Stomach (tissue), 9 donors: ENCODE results near the gene SPRR2D. TPM values are rescaled to one million over a fixed set of nuclear protein-coding genes. Genes with fewer than 3 reads are reported as not detected.
"Not testable (repeated sequence)": the region's sequence is repeated elsewhere in the genome, so short reads cannot be mapped to it uniquely, and the experiment has no call there.

Experiments
- DNase-seq, 2 donors: peaks; one replicate each; pipeline versions ENCODE4 v3.0.0 to v3.0.0-alpha.2; 2013 to 2019
- H3K27ac ChIP-seq, 5 donors: fragments of 200-600 bp in 4 of 5; sonication (generic) in 4 of 5; one replicate each; pipeline ENCODE4 v1.5.1; 2013 to 2019; ENCODE audit warnings: mild to moderate bottlenecking in 1 of 5, moderate library complexity in 1 of 5
- H3K27me3 ChIP-seq, 3 donors: fragments of 200-600 bp; sonication (generic); one replicate each; pipeline ENCODE4 v1.5.1; 2017 to 2019; ENCODE audit warnings: mixed run types in 1 of 3
- H3K36me3 ChIP-seq, 4 donors: fragments of 200-600 bp; sonication (generic); 1 replicate in 3 of 4; 2 replicates in 1 of 4; pipeline ENCODE4 v1.5.1; 2016 to 2019
- H3K4me1 ChIP-seq, 4 donors: fragments of 200-600 bp; sonication (generic); one replicate each; pipeline ENCODE4 v1.5.1; 2016 to 2019
- H3K4me3 ChIP-seq, 4 donors: fragments of 200-600 bp; sonication (generic) in 3 of 4; one replicate each; pipeline ENCODE4 v1.5.1; 2016 to 2019; ENCODE audit warnings: mild to moderate bottlenecking in 1 of 4
- H3K9me3 ChIP-seq, 4 donors: fragments of 200-600 bp; sonication (generic); one replicate each; pipeline ENCODE4 v1.5.1; 2016 to 2019
- EP300 ChIP-seq: sonication (generic); formaldehyde crosslinking; IDR thresholded peaks from one replicate; pipeline ENCODE4 v1.6.1; 2017; ENCODE audit warnings: antibody characterized with exemption
- POLR2A ChIP-seq, 4 donors: fragments of 450-650 bp; IDR thresholded peaks; one replicate each; pipeline ENCODE4 v1.6.1; 2016; ENCODE audit warnings: antibody characterized with exemption in 4 of 4, control low read depth in 2 of 4, mild to moderate bottlenecking in 1 of 4, moderate library complexity in 1 of 4
- POLR2AphosphoS5 ChIP-seq, 3 donors: sonication (generic); formaldehyde crosslinking; IDR thresholded peaks; one replicate each; pipeline ENCODE4 v1.6.1; 2016; ENCODE audit warnings: antibody characterized with exemption in 3 of 3
- WGBS, 5 donors: extraction: QIAGEN DNeasy Blood & Tissue Kit in 3 of 5; methylation state at CpG; one replicate each; pipeline versions ENCODE4 v1.1.5 to v1.1.7; 2013 to 2018; 5-methylcytosine and 5-hydroxymethylcytosine counted together
- intact Hi-C: fragments of 100-400 bp; cut with DNase I; formaldehyde crosslinking; loops from one replicate; pipeline ENCODE4 v1.15.1; 2023; ENCODE audit warnings: low total_unique reads
- polyA plus RNA-seq, 3 donors: library from polyadenylated mRNA; stranded (reverse); fragments of 200-250 nt; gene quantifications; one replicate each; pipeline ENCODE4 v1.2.3, GENCODE V29; 2013
- total RNA-seq, 5 donors: library from RNA; depleted of rRNA; stranded (reverse); fragments of >200 nt; gene quantifications; one replicate each; pipeline versions ENCODE4 v1.1.0 to v1.2.3, GENCODE V29; 2014 to 2016
- TF ChIP-seq, protein P1 (sequence below), 7 experiments: fragments of 450-650 bp in 4 of 7; fragments of 200-600 bp in 3 of 7; sonication (generic) in 3 of 7; IDR thresholded peaks; one replicate each; pipeline ENCODE4 v1.5.1; 2016 to 2019; ENCODE audit warnings: antibody characterized with exemption in 7 of 7, control low read depth in 2 of 7, mild to moderate bottlenecking in 1 of 7
- donor health status: healthy with polysubstance abuse.
- donor health status: Bipolar disorder and iron deficiency.
- donor health status: healthy.

SPRR2D gene
- total and polyA plus RNA-seq, 8 donors: 68.2 TPM; not detected in 7

DNA sequence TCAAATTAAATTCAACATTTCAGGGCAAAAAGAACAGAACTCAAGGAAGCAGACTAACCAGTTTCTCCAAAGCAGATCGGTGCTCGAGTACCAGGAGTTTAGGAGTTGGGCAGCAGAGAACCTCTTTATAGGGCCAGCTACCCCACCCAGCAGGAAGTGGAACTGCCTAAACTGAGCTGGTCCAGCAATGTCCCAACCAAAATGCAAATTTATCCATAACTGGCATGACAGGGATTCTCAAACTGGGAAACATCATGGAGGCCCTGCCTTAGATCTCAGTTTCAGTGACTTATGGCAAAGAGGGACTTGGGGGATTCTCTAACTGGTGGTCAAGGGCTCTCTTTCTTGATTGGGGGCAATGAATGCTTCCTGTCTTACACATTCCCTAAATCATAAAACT, 30.6 kb upstream of the SPRR2D start, which contains the start of gene SPRR2B:
SPRR2B (minus strand) TSS at position 101 of the 400 bp plus-strand sequence. CDS start 772 bp downstream, outside the sequence.
- no peak for DNase-seq
- intact Hi-C loops: no loop called here
- Histone ChIP-seq H3K4me1 (no peaks in the 10 kb centered on the region), H3K9me3 (no peaks in the 10 kb centered on the region), H3K36me3 (no peaks in the 10 kb centered on the region), H3K27me3 (no peaks in the 10 kb centered on the region), H3K27ac (no peak within 1 kb of the TSS), H3K4me3 (no peak within 1 kb of the TSS)
- 33 to 94% (median 74%) methylated on average over 2 of the region's 2 CpGs for WGBS, 5 donors
- TF ChIP-seq, protein P1, sequence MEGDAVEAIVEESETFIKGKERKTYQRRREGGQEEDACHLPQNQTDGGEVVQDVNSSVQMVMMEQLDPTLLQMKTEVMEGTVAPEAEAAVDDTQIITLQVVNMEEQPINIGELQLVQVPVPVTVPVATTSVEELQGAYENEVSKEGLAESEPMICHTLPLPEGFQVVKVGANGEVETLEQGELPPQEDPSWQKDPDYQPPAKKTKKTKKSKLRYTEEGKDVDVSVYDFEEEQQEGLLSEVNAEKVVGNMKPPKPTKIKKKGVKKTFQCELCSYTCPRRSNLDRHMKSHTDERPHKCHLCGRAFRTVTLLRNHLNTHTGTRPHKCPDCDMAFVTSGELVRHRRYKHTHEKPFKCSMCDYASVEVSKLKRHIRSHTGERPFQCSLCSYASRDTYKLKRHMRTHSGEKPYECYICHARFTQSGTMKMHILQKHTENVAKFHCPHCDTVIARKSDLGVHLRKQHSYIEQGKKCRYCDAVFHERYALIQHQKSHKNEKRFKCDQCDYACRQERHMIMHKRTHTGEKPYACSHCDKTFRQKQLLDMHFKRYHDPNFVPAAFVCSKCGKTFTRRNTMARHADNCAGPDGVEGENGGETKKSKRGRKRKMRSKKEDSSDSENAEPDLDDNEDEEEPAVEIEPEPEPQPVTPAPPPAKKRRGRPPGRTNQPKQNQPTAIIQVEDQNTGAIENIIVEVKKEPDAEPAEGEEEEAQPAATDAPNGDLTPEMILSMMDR (IDR thresholded peaks at IDR 0.05): no peak

DNA sequence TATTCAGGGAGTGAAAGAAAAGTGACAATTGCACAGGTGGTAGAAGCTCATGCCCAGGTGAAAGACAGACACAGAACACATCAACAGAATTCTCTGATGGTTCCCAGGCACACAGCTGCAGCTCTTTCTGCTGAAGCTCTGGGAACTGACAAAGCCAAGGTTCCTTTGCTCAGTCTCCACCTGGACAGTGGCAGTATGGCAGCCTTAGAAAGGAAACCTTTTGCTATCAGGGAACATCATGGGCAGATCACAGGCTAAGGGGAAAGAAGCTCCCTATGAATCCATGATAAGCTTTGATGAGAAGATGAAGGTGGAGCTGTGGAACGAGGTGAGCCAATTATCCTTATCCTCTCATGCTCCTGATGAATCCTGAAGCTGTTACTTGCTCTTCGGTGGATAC, 29.3 kb upstream of the SPRR2D start:
- Histone ChIP-seq H3K4me3 (no peak overlapping the region), H3K4me1 (no peaks in the 10 kb centered on the region), H3K9me3 (no peaks in the 10 kb centered on the region), H3K27me3 (no peaks in the 10 kb centered on the region), H3K27ac (no peak overlapping the region), H3K36me3 (no peaks in the 10 kb centered on the region)
- intact Hi-C loops: no loop called here
- WGBS, 5 donors: 54 to 70% (median 60%) methylated on average over 2 of the region's 2 CpGs
- no peak for TF ChIP-seq POLR2AphosphoS5 (IDR thresholded peaks at IDR 0.05)
- TF ChIP-seq EP300: no peak
- DNase-seq: no peak

DNA sequence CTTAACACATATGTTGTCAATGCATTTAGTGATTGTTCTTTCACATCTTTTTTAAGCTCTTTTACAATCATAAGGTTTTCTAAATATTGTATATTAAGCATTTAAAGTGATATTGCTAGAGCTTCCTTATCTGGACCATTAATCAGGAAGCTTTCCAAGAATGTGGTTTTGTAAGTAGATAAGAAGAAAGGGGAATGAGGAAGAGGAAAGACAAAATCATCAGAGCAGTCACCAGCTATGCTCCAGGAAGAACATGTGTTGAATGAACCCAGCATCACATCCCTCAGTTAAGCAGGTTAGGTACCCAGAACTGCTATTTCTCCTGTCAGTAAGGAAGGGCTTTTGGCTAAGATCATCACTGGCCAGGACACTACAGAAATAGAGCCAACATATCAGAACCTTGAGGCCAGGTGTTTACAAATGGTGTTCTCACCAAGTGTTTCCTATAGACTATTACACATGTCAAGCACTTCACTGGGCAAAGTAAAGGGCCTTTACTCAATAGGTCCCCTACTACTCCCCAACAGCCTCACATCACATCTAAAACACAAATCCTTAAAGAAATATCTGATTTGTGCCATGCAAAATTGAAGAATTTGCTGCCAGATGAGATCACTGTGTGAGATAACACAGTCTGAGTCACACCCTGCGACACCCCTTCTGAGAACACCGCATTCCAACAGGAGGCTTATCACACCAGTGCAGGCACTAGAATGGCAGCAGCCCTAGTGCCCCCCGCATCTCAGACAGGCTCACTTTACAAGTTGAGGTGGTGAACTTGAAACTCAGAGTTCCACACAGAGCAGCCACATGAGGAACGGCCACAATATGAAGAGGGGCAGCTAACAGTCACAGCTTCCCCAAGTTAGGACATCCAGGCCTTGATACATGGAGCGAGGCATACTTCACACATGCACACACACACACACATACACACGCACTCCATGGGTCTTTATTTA, 18.2 kb upstream of the SPRR2D start:
- TF ChIP-seq, protein P1 (IDR thresholded peaks at IDR 0.05): no peak
- no peak for TF ChIP-seq EP300
- TF ChIP-seq POLR2A (IDR thresholded peaks at IDR 0.05): no peak
- TF ChIP-seq POLR2AphosphoS5 (IDR thresholded peaks at IDR 0.05): no peak
- no peaks in the 10 kb centered on the region for H3K27me3 ChIP-seq
- peak in 1 of 2 donors; percentile 7 for DNase-seq
- WGBS, 5 donors: 54 to 63% (median 61%) methylated on average over 6 of the region's 6 CpGs
- intact Hi-C loops: no loop called here
- no peaks in the 10 kb centered on the region for H3K36me3 ChIP-seq
- H3K4me3 ChIP-seq: no peak overlapping the region
- no peaks in the 10 kb centered on the region for H3K4me1 ChIP-seq
- H3K27ac ChIP-seq: no peak overlapping the region
- no peaks in the 10 kb centered on the region for H3K9me3 ChIP-seq

DNA sequence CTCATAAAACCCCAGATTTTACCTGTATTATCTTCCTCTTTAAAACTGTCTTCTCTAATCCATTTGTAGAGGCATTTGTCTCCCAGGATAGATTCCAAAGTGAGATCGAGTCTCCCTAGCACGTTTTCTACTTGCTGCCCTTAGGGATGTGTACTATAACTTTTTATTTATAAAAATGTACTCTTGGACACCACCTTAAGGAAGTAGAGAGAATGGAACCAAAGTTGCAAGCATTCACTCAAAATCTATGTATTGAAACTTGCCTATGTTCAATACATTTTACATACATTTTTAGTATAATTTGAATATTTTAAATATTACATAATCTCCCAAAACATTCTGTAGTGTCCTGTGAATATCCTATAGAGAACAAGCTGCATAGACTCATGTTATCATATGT, 17.2 kb upstream of the SPRR2D start:
- H3K36me3 ChIP-seq: no peaks in the 10 kb centered on the region
- 45 to 57% (median 54%) methylated on average over 2 of the region's 2 CpGs for WGBS, 5 donors
- H3K27ac ChIP-seq: no peak overlapping the region
- intact Hi-C loops: no loop called here
- H3K4me1 ChIP-seq: no peaks in the 10 kb centered on the region
- no peaks in the 10 kb centered on the region for H3K9me3 ChIP-seq
- no peak for TF ChIP-seq POLR2A (IDR thresholded peaks at IDR 0.05)
- no peak for TF ChIP-seq POLR2AphosphoS5 (IDR thresholded peaks at IDR 0.05)
- TF ChIP-seq, protein P1 (IDR thresholded peaks at IDR 0.05): no peak
- TF ChIP-seq EP300: no peak
- DNase-seq: no peak
- H3K4me3 ChIP-seq: no peak overlapping the region
- H3K27me3 ChIP-seq: no peaks in the 10 kb centered on the region

DNA sequence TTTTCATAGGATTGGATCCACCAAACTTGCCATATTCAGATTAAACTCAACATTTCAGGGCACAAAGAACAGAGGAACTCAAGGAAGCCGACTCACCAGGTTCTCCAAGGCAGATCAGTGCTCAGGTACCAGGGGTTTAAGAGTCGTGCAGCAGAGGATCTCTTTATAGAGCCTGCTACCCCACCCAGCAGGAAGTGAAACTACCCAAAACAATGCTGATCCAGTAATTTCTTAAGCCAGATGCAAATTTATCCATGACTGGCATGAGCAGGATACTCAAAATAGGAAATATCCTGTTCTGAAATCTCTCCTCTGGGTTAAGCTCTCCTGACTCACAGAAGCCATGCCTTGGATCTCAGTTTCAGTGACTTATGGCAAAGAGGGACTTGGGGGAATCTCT, 16.5 kb upstream of the SPRR2D start, which contains the start of gene SPRR2A:
SPRR2A (minus strand) TSS at position 138 of the 400 bp plus-strand sequence. CDS start 777 bp downstream, outside the sequence.
- Histone ChIP-seq H3K4me1 (no peaks in the 10 kb centered on the region), H3K9me3 (no peaks in the 10 kb centered on the region), H3K27ac (no peak within 1 kb of the TSS), H3K4me3 (no peak within 1 kb of the TSS), H3K36me3 (no peaks in the 10 kb centered on the region), H3K27me3 (no peaks in the 10 kb centered on the region)
- WGBS, 5 donors: 60 to 76% (median 74%) methylated on average over 2 of the region's 2 CpGs
- intact Hi-C loops: no loop called here
- TF ChIP-seq, protein P1 (IDR thresholded peaks at IDR 0.05): no peak
- no peak for TF ChIP-seq POLR2A (IDR thresholded peaks at IDR 0.05)
- no peak for TF ChIP-seq EP300
- TF ChIP-seq POLR2AphosphoS5 (IDR thresholded peaks at IDR 0.05): no peak
- no peak for DNase-seq

DNA sequence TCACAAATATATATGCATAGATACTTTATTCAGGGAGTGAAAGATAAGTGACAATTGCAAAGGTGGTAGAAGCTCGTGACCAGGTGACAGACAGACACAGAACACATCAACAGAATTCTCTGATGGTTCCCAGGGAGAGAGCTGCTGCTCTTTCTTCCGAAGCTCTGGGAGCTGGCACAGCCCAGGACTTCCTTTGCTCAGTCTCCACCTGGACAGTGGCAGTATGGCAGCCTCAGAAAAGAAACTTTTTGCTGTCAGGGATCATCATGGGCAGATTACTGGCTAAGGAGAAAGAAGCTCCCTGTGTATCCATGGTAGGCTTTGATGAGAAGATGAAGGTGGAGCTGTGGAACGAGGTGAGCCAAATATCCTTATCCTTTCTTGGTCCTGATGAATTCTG, 15.2 kb upstream of the SPRR2D start:
- intact Hi-C loops, H3K4me3 ChIP-seq, H3K27ac ChIP-seq, H3K4me1 ChIP-seq, H3K36me3 ChIP-seq, DNase-seq, H3K27me3 ChIP-seq, H3K9me3 ChIP-seq: not testable (repeated sequence)
- WGBS, 5 donors: 37 to 52% (median 47%) methylated on average over 3 of the region's 3 CpGs
